Stimulated activated CD4-positive, alpha-beta T cell treated with anti-CD3 and anti-CD28 coated beads, TNF-alpha, amount 100 ng/mL, for 4 hours (primary cell): ENCODE measurements around the gene NCCRP1.

Source experiments
- DNase-seq, 3 experiments: peaks; one replicate each; pipeline ENCODE4 v3.0.0-alpha.2; 2020; ENCODE audit warnings: low read depth in 3 of 3

Gene NCCRP1

DNA sequence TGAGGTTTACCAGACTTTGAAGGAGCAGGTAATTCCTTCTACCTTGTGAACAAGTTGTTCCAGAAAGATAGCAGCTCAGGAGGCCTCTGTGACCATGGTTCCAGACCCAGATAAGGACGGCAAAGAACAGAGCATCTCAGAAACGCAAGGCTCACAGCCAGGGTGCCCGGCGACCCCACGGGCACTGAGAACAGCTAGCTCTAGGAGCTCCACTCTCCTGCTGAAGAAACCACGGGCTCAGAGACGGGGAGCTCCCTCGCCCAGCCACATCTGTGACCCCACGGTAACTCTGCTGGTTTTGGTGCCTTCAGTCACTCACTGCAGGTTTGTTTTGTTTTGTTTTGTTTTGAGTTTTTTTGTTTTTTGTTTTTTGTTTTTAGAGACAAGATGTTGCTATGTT, 16.0 kb upstream of the NCCRP1 start:
- no peak for DNase-seq

DNA sequence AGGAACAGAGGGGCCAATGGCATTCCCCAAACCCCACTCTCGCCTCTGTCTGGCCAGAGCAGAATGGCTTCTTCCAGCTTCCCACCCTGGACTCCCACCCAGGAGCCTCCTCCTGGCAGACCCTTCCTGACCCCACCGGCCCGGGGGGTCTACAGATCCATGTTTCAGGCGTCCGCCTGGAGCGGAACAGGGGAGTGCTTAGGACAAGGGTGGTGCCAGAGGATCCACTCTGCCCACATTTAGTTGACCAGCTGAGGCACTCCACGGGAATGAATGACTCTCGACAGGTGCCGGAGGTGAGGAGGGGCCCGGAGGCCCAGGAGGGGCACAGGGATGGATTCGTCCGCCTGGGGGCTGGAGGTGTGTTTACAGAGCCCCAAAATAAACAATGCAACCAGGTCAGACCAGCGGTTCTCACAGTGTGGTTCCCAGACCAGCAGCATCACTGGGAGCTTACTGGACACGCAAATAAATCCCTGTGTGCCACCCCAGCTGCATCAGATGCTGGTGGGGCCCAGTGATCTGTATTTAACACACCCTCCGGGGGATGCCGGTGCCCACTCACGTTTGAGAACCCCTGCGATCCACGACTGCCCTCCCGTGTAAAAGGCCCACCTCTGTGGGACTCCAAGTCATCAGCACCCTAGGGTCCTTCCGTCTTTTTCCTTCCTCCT, 15.1 kb upstream of the NCCRP1 start:
- no peak for DNase-seq

DNA sequence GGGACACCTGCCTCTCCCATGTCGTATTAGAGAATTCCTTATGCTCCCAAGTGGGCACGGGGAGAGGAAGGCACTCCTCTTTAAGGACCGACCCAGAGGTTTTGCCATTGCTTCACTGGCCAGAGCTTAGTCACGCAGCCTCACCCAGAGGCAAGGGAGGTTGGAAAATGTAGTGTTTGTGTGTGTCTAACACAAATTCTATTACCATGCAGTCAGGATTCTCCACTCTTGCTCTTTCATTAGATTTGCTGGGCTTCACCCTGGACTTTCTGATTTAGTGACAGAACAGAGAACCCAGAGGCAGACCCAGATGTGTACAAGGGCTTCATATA, 14.6 kb upstream of the NCCRP1 start:
- no peak for DNase-seq

DNA sequence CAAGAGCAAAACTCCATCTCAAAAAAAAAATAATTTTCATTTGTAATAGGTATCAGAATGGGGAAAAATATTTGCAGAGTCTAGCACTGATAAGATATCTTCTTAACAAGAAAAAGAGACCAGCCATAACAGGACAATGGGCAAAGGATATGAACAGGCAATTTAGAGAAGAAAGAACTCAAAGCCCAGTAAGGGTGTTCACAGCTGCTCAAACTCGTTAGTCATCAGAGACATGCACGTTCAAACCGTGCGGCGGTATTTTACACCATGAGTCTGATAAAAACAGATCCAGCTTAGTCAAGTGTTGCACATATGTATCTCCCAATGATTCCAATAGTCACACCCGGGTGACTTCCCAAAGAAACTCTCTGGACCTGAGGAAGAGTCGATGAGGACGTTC, 13.7 kb upstream of the NCCRP1 start:
- no peak for DNase-seq

DNA sequence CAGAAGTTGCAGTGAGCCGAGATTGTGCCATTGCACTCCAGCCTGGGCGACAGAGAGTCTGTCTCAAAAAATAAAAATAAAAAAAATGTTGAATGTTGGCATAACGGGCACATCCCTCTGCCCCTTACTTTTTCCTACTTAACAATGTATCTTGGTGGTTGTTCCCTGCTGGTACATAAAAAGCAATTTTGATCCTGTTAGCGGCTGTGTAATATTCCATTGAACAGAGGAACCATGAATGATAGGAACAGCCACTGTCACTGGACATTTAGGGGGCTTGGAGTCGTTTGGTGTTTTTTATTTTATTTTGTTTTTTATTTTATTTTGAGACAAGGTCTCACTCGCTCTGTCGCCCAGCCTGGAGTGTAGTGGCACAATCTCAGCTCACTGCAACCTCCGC, 10.4 kb upstream of the NCCRP1 start:
- no peak for DNase-seq

DNA sequence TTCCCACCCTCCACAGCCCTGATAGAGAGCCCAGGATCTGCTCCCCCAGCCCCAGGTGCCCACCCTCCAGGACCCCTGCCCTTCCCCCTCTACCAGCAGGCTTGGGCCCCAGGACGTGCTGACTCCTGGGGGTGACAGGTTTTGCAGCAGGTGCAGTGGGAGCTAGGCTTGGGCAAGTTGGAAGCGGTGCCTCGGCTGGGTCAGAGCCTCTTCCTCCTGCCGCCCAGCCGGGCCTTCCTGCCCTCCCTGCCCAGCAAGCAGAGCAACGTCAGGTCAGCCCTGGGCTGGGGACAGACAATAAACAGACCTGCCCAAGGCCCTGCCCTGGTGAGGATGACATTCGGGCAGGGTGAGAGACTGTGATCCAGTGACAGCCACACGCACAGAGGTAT, 9.2 kb upstream of the NCCRP1 start:
- DNase-seq: no peak

DNA sequence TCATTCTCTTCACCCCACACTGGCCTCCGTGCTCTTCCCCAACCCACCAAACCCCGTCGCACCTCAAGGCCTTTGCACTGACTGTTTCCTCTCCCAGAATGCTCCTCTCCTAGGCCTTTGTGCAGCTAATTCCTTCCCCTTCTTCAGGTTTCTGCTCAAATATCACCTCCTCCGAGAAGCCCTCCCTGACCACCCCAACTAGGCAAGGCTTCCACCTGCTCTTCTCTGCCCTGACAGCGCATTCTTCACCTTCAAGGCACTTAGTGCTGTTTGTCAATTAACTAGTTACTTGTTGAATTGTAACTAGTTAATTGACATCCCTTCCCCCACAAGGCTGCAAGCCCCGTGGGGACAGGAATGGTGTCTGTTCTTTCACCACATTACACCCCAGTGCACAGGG, 7.8 kb upstream of the NCCRP1 start:
- DNase-seq: no peak

DNA sequence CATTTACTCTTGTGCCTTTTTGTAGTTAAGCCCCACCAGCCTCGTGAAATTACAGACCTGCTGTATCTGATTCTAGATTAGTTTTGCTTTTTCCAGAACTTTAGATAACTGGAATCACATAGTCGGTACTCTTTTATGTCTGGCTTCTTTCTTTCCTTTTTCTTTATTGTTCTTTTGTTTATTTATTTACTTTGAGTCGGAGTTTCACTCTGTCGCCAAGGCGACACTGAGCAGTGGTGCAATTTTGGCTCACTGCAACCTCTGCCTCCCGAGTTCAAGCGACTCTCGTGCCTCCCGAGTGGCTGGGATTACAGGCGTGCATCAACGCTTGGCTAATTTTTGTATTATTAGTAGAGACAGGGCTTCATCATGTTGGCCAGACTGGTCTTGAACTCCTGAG, 6.0 kb upstream of the NCCRP1 start:
- DNase-seq: no peak

DNA sequence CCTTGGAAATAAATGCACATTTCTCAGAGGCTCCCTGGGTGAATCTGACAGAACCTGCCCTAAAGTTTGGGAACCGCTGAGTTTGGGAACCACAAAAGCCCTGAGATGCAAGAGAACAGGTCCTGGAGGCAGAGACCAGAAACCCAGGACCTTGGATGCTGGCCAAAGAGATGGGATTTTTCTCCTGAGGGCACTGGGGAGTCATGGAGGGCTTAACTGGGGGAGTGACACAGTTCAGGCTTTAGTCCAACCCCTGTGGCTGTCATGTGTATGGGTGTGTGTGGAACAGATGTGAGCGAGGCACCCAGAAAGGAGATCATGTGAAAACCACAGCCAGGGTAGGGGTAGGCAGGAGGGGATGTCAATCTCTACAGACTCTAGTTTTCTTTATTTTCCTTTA, 3.9 kb upstream of the NCCRP1 start:
- DNase-seq: no peak

DNA sequence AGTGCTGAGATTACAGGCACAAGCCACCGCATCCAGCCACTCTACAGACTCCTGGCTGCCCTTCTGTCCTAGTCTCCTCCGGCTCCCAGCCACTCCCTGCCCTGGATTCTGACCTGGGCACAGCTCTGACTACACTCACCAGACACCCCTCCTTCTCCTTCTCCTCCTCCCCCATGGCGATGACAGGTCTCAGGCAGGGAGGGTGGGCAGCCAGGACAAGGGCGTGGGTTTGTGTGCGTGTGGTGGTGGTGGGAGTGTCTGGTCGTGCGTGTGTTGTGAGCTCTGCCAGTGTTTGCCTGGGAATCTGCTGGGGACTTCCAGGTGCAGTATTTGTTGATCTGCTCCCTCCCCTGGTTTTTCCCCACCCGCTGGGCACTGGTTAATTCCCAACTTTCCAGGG, 3.0 kb upstream of the NCCRP1 start:
- DNase-seq: no peak

DNA sequence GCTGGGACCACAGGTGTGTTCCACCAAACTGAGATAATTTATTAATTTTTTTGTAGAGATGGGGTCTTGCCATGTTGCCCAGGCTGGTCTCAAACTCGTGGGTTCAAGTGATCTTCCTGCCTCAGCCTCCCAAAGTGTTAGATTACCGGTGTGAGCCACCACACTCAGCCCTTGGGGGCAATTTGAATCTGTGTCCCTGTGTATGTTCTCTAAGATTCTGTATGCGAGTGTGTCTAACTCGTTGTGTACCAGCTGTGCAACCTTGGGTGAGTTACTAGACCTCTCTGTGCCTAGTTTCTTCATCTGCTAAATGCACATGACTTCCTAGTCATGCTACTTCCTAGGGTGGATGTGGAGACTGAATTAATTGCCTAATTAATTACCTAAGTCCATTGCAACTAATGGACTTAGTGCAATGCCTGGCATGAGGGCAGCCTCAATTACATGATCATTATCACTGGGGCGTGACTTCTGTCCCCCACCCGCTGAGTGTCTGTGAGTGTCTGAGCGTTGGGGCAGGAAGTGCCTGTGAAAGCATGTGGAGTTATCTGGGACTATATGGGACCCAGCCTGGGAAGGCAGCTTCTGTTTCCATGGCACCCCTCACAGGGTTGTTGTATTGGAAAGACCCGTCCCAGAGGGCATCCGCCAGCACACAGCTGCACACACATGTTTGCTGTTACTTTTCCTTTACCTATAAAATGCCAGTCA, 1.8 kb upstream of the NCCRP1 start:
- no peak for DNase-seq

DNA sequence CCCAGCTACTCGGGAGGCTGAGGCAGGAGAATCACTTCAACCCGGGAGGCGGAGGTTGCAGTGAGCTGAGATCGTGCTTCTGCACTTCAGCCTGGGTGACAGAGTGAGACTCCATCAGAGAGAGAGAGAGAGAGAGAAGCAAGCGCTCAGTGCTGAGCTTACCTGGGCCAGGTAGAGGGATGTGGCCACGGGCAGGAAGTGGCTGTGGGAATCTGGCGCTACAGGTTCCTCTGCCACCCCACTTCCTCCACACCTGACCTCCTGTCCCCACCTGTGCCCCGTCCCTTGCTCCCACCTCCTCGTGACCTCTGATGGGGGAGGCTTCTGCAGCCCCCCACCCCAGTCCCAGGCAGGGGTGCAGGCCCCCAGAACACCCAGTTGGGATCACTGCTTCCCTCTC, 1.0 kb upstream of the NCCRP1 start:
- DNase-seq: no peak

DNA sequence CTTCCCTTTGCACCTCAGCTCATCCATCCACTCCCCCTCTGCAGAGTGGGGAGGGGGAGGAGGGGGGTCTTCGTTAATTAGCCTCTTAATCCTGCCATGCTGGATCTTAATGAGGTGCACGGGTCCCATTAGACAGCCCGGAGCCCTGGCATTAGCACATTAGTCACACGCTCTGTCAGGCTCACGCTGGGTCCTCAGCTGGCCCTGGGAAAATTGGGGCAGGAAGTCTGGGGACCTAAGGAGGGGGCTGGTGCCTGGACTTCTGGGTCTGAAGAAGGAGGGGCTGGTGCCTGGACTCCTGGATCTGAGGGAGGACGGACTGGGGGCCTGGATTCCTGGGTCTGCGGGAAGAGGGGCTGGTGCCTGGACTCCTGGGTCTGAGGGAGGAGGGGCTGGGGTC, 444 bp upstream of the NCCRP1 start:
- no peak for DNase-seq

DNA sequence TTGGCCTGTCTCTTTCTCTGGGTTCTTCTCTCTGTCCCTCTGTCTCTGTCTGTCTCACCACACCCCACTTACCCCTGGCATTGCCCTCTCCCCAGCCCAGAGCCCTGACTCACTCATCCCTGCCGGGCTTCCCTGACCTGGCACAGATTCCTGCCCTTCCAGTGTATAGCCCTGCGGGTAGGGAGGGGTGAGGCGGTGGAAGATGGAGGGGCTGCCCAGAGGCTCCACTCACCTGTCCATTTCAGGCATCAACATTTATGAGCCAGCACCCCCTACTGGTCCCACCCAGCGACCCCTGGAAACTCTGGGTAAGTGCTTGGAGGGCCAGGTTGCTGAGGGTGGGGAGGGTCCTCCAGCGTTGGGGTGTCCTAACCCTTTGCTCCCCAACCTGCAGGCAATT, 1.0 kb downstream of the NCCRP1 start:
- DNase-seq: no peak

DNA sequence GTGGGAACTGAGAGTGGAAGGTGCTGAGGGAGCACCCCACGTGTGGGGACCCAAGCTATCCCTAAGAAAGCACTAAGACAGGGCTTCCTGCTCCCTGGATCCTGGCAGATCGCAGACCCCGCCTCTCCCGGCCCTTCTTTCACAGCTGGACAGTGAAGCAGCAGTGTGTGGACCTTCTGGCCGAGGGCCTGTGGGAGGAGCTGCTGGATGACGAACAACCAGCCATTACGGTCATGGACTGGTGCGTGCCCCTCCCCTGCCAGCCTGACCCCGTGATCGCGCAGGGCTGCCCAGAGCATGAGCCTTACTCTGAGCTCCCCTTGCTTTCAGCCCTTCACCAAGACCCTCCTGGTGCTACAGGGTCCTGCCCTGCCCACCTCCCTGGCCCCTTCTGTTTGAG, 2.3 kb downstream of the NCCRP1 start:
- DNase-seq: no peak

DNA sequence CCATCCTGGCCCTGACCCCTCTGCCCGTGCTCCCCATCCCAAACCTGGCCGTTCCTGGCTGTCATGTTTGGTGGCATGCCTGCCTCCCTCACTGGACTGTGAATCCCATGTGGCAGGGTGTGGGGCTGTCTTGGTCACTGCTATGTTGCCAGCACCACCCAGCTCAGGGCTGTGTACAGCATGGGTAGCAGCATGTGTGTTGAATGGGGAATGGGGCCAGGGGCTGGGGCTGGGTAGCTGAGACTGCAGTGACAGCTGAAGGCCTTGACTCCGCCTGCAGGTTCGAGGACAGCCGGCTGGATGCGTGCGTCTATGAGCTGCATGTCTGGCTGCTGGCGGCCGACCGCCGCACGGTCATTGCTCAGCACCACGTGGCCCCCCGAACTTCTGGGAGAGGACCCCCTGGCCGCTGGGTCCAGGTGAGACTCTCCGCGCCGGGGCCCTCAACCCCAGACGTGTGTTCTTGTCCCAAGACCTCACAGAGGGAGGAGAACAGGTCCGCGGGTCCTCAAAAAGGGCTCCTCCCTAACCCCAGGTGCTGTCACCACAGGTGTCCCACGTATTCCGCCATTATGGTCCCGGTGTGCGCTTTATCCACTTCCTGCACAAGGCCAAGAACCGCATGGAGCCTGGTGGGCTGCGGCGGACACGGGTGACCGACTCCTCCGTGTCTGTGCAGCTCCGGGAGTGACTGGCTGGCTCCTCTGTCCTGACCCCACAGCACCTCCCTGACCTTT, 3.5 kb downstream of the NCCRP1 start:
- no peak for DNase-seq

DNA sequence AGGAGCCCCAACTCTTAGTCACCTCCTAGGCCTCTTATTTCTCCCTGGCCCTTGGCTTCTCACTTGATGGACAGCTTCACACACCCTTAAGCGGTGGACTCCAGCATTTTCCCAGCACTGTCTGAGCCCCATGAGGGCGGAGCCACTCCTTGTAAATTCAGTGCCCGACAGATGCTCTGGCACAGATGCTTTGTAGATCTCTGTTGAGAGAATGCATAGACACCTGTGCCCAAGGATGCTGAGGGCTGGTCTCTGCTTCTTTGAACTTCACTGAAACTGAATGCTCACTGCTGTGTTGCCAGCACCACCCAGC, 4.0 kb downstream of the NCCRP1 start:
- DNase-seq: no peak

DNA sequence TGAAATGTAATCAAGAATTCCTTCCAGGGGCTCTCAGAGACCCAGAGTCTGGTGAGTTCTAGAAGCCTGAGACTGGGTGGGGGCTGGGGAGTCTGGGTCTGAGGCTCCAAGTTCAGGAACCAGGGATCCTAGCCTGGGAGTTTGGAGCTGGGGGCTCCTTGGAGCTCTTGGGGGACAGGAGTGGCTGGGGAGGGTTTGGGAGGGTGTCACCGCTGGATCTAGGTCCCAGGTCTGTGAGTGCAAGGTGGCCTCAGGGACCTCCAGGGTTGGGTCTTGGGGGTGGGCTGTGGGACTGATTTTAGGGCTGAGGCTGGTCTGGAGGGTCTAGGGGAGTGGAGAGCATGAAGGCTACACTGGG, 6.2 kb downstream of the NCCRP1 start:
- DNase-seq: no peak

DNA sequence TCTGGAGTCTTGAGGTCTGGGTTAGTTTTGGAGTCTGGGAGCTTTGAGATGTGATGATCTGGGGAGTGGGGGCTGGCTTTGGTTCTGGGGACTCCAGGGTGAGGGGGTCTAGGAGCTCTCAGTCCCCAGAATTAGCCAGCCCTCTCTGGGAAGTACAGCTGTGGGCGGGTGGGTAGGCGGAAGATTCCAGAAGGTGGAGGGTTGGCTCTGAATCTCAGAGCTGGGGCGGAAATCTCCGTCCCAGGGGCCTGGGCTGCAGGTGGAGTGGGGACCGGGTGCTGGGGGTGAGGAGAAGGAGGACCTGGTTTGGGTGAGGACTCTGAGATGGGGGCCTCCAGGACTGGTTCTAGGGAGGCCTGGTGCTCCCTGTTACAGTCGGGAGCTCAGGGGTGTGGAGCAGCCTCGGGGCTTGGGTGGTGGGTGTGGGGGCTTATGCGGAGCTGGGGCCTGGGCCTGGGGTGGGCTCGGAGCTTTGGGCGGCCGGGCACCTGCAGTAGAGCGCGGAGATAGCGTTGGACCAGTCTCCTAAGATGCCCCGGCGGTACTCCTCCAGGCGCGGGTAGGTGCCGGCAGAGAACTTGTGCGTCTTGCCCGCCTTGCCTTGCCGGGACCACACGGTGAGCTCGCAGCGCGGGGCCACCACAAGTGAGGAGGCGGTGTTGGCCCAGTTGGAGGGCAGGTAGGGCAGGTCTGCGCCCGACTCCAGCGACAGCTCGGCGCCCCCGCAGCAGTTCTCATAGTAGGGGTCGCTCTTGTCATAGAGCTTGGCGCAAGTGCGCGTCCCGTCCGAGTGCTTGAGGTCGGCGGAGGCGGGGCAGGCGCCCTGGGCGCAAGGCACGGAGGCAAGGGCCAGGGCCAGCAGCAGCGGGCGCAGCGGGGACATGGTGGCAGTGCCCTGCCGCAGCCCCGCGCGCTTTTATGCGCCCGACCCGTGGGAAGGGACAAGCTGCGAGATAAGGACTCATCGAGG, 6.9 kb downstream of the NCCRP1 start, which contains the start of gene SYCN:
Gene SYCN, minus strand, starts transcription at position 892 of the 970 bp plus-strand sequence. Its CDS starts 9 bp downstream, at position 883.
- no peak for DNase-seq

DNA sequence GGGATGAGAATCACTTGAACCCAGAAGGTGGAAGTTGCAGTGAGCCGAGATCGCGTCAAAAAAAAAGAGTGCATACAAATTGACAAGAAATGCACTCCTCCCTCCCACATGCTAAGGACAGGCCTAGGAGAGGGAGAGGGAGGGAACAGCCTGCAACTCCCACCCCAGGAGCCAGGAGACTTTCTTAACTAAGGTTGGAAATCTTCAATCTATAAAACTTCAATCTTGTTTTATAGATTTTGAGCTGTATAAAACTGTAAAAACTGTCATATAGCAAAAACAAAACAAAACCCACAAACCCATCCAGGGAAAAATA, 8.6 kb downstream of the NCCRP1 start:
- DNase-seq: no peak

DNA sequence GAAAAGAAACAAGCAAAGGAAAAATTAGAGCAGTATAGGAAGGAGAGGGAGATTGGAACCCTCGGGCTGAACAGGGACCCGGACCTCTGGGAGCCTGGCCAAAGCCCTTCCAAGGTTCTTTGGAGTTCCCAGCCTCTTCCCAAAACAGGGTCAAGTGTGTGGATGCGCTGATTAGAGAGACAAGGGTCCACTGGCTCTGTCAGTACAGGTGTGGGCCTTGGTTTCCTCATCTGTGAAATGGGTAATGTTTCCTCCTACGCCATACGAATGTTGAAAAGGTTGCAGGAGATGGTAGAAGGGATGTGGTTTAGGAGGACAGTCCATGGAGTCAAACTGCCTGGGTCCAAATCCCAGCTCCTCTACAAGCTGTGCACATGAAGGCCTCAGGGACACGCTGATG, 9.4 kb downstream of the NCCRP1 start:
- no peak for DNase-seq

DNA sequence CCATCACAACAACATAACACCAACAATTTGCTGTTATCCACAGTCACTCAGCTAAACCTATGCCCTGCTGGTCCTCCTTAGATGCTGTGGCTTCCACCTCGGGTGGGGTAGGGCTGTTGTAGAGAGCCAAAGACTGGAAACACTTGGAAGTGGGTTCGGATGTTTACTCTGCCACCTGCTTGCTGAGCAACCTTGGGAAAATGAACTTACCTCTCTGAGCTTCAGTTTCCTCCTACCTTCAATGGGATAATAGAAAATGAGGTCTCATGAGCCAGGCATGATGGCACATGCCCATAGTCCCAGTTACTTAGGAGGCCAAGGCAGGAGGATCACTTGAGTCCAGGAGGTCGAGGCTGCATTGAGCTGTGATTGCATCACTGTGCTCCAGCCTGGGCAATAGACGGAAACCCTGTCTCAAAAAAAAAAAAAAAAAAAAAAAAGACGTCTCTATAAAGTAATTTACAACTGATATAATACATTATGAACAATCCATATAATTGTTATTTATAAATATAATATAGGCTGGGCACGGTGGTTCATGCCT, 10.6 kb downstream of the NCCRP1 start:
- DNase-seq: no peak
